ENCODE results near the gene RBM10. TPM values are rescaled to one million over a fixed set of nuclear protein-coding genes. Genes with fewer than 3 reads are reported as not detected.

RBM10 gene
- total RNA-seq, 3 donors from 2014 or later: 35.2 to 40.2 (median 37.7) TPM

DNA sequence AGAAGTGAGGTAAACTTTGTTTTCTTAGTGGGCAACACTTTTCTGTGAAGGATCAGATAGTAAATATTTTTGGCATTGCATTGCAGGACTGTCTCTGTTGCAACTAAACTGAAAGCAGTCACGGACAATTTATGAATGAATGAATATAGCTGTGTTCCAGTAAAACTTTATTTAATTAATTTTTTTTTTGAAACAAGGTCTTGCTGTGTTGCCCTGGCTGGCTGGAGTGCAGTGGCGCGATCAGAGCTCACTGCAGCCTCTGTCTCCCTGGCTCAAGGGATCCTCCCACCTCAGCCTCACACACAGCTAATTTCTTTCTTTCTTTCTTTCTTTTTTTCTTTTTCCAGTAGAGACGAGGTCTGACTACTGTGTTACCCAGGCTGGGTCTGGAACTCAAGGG, 15.8 kb downstream of the RBM10 start:
- H3K4me3 ChIP-seq: no peak overlapping the region
- ATAC-seq (no peak), DNase-seq (no peak)
- H3K4me1 ChIP-seq (ENCODE audit: low read depth): no peaks in the 10 kb centered on the region
- no peaks in the 10 kb centered on the region for H3K9me3 ChIP-seq
- intact Hi-C loops (cut with DNase I, micrococcal nuclease): no loop called here
- H3K36me3 ChIP-seq (ENCODE audit: low read depth): no peaks in the 10 kb centered on the region
- TF ChIP-seq, protein P1, sequence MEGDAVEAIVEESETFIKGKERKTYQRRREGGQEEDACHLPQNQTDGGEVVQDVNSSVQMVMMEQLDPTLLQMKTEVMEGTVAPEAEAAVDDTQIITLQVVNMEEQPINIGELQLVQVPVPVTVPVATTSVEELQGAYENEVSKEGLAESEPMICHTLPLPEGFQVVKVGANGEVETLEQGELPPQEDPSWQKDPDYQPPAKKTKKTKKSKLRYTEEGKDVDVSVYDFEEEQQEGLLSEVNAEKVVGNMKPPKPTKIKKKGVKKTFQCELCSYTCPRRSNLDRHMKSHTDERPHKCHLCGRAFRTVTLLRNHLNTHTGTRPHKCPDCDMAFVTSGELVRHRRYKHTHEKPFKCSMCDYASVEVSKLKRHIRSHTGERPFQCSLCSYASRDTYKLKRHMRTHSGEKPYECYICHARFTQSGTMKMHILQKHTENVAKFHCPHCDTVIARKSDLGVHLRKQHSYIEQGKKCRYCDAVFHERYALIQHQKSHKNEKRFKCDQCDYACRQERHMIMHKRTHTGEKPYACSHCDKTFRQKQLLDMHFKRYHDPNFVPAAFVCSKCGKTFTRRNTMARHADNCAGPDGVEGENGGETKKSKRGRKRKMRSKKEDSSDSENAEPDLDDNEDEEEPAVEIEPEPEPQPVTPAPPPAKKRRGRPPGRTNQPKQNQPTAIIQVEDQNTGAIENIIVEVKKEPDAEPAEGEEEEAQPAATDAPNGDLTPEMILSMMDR (IDR thresholded peaks at IDR 0.05): no peak

DNA sequence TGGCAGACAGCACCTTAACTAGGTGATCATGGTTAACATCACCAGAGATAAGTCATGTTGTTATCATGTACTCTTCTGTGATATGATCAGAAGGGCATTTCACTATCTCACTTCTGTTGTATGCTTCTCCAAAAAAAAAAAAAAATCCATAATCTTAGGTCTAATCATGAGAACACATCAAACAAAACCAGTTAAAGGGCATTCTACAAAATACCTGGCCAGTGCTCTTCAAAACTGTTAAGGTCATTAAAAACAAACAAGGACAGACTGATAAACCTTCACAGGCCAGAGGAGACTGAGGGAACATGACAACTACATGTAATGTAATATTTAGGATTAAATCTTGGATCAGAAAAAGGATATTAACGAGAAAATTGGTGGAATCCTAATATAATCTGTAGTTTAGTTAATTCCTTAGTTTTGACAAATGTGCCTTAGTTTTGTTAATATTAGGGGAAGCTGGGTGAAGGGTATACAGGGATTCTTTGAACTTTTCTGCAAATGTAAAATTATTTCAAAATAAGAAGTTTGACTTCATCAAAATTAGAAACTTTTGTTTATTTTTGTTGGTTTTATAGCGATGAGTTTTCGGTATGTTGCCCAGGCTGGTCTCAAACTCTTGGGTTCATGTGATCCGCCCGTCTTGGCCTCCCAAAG, 18.0 kb downstream of the RBM10 start:
- no peak for DNase-seq
- intact Hi-C loops (cut with DNase I, micrococcal nuclease): no loop called here
- H3K9me3 ChIP-seq: no peaks in the 10 kb centered on the region

DNA sequence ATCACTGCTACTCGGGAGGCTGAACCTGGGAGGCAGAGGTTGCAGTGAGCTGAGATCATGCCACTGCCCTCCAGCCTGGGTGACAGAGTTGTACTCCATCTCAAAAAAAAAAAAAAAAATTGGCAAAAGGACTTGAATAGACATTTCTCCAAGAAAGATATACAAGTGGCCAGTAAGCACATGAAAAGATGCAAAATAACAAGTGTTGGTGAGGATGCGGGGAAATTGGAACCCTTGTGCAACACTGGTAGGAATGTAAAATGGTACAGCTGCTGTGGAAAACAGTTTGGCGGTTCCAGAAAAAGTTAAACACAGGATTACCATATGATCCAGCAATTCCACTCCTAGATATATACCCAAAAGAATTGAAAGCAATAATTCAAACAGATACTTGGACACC, 19.4 kb downstream of the RBM10 start:
- Histone ChIP-seq H3K4me1 (ENCODE audit: low read depth) (no peaks in the 10 kb centered on the region), H3K4me3 (no peak overlapping the region), H3K9me3 (no peaks in the 10 kb centered on the region), H3K36me3 (ENCODE audit: low read depth) (no peaks in the 10 kb centered on the region)
- TF ChIP-seq, protein P1 (IDR thresholded peaks at IDR 0.05): no peak
- intact Hi-C loops (cut with DNase I, micrococcal nuclease): no loop called here
- ATAC-seq (no peak), DNase-seq (no peak)

More for the DNA sequence above, 18.0 kb downstream of the RBM10 start:
- H3K36me3 ChIP-seq (ENCODE audit: low read depth): no peaks in the 10 kb centered on the region
- H3K4me1 ChIP-seq (ENCODE audit: low read depth): no peaks in the 10 kb centered on the region
- ATAC-seq: no peak
- TF ChIP-seq, protein P1 (IDR thresholded peaks at IDR 0.05): no peak
- no peak overlapping the region for H3K4me3 ChIP-seq

DNA sequence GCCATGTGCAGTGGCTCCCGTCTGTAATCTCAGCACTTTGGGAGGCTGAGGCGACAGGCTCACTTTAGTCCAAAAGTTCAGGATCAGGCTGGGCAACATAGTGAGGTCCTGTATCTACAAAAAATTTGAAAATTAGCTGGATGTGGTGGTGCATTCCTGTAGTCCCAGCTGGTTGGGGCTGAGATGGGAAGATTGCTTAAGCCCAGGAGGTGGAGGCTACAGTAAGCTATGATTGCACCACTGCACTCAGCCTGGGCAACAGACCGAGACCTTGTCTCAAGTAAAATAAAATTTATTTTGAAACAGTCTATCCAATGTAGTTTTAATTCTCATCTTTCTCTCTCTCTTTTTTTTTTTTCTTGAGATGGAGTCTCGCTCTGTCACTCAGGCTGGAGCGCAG, 21.1 kb downstream of the RBM10 start:
- TF ChIP-seq, protein P1 (IDR thresholded peaks at IDR 0.05): no peak
- no peak for ATAC-seq
- intact Hi-C loops (cut with DNase I, micrococcal nuclease): no loop called here

DNA sequence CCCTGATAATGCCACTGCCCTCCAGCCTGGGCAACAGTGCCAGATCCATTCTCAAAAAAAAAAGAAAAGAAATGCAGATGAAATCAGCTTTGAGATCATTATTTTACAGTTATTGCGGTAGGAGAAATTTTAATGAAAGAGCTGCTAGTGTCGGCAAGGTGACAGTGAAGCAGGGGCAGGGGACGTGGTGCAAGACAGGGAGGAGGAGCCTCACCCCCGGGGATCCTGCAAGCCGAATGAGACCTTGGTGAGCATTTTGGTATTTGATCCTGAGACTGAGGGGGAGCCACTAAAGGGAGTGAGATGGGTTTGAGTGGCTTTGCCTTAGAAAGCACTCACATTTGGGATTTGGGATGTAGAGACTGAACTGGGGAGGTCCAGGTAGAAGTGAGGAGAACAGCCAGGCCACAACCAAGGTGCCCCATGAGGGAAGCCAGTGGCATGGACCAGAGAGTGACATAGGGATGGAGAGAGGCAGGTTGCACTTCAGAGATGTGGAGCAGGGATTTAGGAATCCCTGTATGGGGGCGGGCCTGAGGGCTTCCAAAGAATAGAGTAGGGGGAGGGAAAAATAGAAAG, 23.6 kb downstream of the RBM10 start:
- intact Hi-C loops (cut with DNase I, micrococcal nuclease): no loop called here
- no peak for ATAC-seq
- DNase-seq: no peak
- no peaks in the 10 kb centered on the region for H3K4me1 ChIP-seq (ENCODE audit: low read depth)
- TF ChIP-seq, protein P1 (IDR thresholded peaks at IDR 0.05): no peak
- H3K9me3 ChIP-seq: no peaks in the 10 kb centered on the region
- H3K4me3 ChIP-seq: no peak overlapping the region
- H3K36me3 ChIP-seq (ENCODE audit: low read depth): no peaks in the 10 kb centered on the region

More for the DNA sequence above, 21.1 kb downstream of the RBM10 start:
- H3K9me3 ChIP-seq: no peaks in the 10 kb centered on the region
- H3K36me3 ChIP-seq (ENCODE audit: low read depth): no peaks in the 10 kb centered on the region
- H3K4me3 ChIP-seq: no peak overlapping the region
- no peak for DNase-seq
- no peaks in the 10 kb centered on the region for H3K4me1 ChIP-seq (ENCODE audit: low read depth)
